RPMI8226 (cell line): ENCODE measurements around the gene PLA2G2E.
"Not testable (repeated sequence)": the region's sequence is repeated elsewhere in the genome, so short reads cannot be mapped to it uniquely, and the experiment has no call there.

ENCODE experiments used
- DNase-seq: peaks from one replicate; pipeline ENCODE4 v3.0.0-alpha.2; 2015

The PLA2G2E gene

GRCh38 chr1:19880841-19881240, 42.6 kb downstream of the PLA2G2E start:
- not testable (repeated sequence) for DNase-seq

- no peak for DNase-seq
These were observed 43.8 kb downstream of the PLA2G2E start for GRCh38 chr1:19879661-19880060.

- no peak for DNase-seq
These were observed 44.2 kb downstream of the PLA2G2E start for GRCh38 chr1:19879227-19879626.

GRCh38 chr1:19878637-19878985, 44.8 kb downstream of the PLA2G2E start:
- no peak for DNase-seq

GRCh38 chr1:19877821-19878636, 45.4 kb downstream of the PLA2G2E start:
- DNase-seq = peak; percentile 71

GRCh38 chr1:19877181-19877750, 46.2 kb downstream of the PLA2G2E start:
- DNase-seq = no peak

- peak; percentile 69 for DNase-seq
These were observed 51.2 kb downstream of the PLA2G2E start for GRCh38 chr1:19872190-19872589.
